ENCODE measurements around the gene GAST. TPM values are rescaled to one million over a fixed set of nuclear protein-coding genes. Genes with fewer than 3 reads are reported as not detected.
"Not testable (repeated sequence)": the region's sequence is repeated elsewhere in the genome, so short reads cannot be mapped to it uniquely, and the experiment has no call there.

The GAST gene
- total RNA-seq, 2 donors from 2014 or later: not detected

DNA sequence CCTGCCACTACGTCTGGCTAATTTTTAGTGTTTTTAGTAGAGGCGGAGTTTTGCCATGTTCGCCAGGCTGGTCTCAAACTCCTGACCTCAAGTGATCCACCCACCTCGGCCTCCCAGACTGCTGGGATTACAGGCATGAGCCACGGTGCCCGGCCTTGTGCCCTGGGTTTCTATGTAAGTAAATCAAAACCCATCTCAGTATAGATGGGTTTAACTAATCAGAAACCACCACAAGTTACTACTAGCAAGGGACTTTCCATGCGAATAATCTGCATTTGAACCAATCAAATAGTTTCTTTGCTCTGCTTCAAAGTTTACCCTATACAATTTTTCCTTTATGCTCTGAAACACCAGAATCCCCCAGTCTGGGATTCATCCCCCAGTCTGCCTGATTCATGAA, 40.0 kb upstream of the GAST start:
- H3K4me3 ChIP-seq: no peak overlapping the region
- H3K9me3 ChIP-seq: no peaks in the 10 kb centered on the region
- H3K27me3 ChIP-seq (replicated peaks; ENCODE audit: insufficient read depth): no peaks in the 10 kb centered on the region
- no peak overlapping the region for H3K27ac ChIP-seq
- H3K4me1 ChIP-seq (replicated peaks): no peaks in the 10 kb centered on the region
- TF ChIP-seq POLR2A (IDR thresholded peaks at IDR 0.05) (no peak), POLR2AphosphoS5 (IDR thresholded peaks at IDR 0.05) (no peak)
- TF ChIP-seq, protein P1, sequence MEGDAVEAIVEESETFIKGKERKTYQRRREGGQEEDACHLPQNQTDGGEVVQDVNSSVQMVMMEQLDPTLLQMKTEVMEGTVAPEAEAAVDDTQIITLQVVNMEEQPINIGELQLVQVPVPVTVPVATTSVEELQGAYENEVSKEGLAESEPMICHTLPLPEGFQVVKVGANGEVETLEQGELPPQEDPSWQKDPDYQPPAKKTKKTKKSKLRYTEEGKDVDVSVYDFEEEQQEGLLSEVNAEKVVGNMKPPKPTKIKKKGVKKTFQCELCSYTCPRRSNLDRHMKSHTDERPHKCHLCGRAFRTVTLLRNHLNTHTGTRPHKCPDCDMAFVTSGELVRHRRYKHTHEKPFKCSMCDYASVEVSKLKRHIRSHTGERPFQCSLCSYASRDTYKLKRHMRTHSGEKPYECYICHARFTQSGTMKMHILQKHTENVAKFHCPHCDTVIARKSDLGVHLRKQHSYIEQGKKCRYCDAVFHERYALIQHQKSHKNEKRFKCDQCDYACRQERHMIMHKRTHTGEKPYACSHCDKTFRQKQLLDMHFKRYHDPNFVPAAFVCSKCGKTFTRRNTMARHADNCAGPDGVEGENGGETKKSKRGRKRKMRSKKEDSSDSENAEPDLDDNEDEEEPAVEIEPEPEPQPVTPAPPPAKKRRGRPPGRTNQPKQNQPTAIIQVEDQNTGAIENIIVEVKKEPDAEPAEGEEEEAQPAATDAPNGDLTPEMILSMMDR (IDR thresholded peaks at IDR 0.05): no peak
- 90% methylated on average over 7 of the region's 7 CpGs for WGBS
- H3K36me3 ChIP-seq: no peaks in the 10 kb centered on the region
- DNase-seq (ENCODE audit: low spot score): no peak
- intact Hi-C loops (cut with DNase I): no loop called here

DNA sequence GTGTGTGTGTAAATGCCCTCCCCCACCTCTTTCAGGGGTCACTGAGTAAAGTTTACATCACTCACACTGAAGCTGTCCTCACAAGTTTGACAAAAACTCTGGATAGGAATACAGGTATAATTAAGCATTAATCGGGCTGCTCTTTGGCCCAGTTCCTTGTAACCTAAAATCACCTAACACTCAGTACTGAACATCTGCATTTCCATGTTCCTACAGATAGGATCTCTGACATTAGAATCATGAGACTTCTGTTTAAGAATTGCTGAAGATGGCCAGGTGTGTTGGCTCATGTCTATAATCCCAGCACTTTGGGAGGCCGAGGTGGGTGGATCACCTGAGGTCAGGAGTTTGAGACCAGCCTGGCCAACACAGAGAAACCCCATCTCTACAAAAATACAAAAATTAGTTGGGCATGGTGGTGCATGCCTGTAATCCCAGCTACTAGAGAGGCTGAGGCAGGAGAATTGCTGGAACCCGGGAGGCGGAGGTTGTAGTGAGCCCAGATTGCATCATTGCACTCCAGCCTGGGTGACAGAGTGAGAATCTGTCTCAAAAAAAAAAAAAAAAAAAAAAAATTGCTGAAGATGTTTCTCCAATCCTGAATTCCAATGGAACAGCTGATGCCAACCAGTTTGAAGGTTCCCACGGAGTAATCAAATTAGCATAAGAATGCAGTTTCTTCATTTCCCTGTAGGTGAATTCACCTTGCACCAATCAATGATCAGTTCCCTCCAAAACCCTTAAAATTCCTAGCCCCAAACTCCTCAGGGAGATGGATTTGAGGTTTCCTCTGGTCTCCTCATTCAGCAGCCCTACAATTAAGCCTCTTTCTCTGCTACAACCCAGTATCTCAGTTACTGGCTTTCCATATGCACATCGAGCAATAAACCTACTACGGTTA, 36.7 kb upstream of the GAST start:
- intact Hi-C loops (cut with DNase I); H3K4me1 ChIP-seq (replicated peaks); H3K27me3 ChIP-seq (replicated peaks; ENCODE audit: insufficient read depth); H3K4me3 ChIP-seq; H3K27ac ChIP-seq; H3K36me3 ChIP-seq; H3K9me3 ChIP-seq; DNase-seq (ENCODE audit: low spot score): not testable (repeated sequence)
- 58% methylated on average over 7 of the region's 7 CpGs for WGBS

DNA sequence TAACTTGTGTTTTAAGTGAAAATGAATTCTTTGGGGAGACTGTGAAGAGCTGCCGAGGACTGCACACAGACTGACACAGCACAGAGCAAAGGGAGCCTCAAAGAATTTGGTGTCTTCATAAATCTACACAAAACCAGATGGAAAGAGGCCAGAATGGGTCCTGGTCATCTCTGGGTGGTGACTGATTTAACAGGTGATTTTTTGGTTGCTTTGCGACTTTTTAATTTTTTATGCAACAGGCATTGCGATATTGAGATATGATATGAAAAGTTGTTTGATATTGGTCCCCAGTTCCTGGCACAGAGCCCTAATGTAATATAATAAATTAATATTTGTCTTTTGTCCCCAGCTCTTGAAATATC, 36.1 kb upstream of the GAST start:
- Histone ChIP-seq H3K4me3 (no peak overlapping the region), H3K36me3 (no peaks in the 10 kb centered on the region), H3K27ac (no peak overlapping the region), H3K9me3 (no peaks in the 10 kb centered on the region), H3K4me1 (replicated peaks) (no peaks in the 10 kb centered on the region), H3K27me3 (replicated peaks; ENCODE audit: insufficient read depth) (no peaks in the 10 kb centered on the region)
- intact Hi-C loops (cut with DNase I): no loop called here
- TF ChIP-seq, protein P1 (IDR thresholded peaks at IDR 0.05): no peak
- TF ChIP-seq POLR2A (IDR thresholded peaks at IDR 0.05) (no peak), POLR2AphosphoS5 (IDR thresholded peaks at IDR 0.05) (no peak)
- no peak for DNase-seq (ENCODE audit: low spot score)
- WGBS: 49% methylated on average over 3 of the region's 3 CpGs

DNA sequence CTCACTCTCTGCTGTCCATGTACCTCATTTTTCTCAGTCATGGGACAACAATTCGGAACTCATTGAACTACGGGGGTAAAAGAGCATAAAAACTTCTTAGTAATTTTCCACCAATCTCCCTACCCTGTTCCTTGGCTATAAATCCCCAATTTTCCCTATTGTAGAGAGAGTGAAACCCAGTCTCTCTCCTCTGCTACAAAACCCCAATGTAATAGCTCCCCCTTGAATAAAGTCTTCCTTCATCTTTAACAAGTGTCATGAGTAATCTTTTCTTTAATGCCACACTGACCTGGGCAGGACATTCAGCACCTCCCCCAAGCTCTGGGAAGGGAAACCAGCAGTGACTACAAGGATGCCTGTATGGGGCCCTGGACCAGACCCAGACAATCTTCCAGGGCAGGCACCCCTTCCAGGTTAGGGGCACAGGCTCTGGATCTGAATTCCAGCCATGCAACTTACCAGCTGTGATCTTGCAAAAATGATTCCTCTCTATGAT, 33.7 kb upstream of the GAST start:
- no peaks in the 10 kb centered on the region for H3K4me1 ChIP-seq (replicated peaks)
- TF ChIP-seq POLR2AphosphoS5 (IDR thresholded peaks at IDR 0.05): no peak
- TF ChIP-seq POLR2A (IDR thresholded peaks at IDR 0.05): no peak
- TF ChIP-seq, protein P1 (IDR thresholded peaks at IDR 0.05): no peak
- DNase-seq (ENCODE audit: low spot score): no peak
- no peaks in the 10 kb centered on the region for H3K9me3 ChIP-seq
- H3K27me3 ChIP-seq (replicated peaks; ENCODE audit: insufficient read depth): no peaks in the 10 kb centered on the region
- intact Hi-C loops (cut with DNase I): no loop called here
- no peaks in the 10 kb centered on the region for H3K36me3 ChIP-seq
- H3K4me3 ChIP-seq: no peak overlapping the region
- H3K27ac ChIP-seq: peak overlapping the region in 1 of 2 donors; percentile 19
- 90% methylated on average over 2 of the region's 2 CpGs for WGBS

DNA sequence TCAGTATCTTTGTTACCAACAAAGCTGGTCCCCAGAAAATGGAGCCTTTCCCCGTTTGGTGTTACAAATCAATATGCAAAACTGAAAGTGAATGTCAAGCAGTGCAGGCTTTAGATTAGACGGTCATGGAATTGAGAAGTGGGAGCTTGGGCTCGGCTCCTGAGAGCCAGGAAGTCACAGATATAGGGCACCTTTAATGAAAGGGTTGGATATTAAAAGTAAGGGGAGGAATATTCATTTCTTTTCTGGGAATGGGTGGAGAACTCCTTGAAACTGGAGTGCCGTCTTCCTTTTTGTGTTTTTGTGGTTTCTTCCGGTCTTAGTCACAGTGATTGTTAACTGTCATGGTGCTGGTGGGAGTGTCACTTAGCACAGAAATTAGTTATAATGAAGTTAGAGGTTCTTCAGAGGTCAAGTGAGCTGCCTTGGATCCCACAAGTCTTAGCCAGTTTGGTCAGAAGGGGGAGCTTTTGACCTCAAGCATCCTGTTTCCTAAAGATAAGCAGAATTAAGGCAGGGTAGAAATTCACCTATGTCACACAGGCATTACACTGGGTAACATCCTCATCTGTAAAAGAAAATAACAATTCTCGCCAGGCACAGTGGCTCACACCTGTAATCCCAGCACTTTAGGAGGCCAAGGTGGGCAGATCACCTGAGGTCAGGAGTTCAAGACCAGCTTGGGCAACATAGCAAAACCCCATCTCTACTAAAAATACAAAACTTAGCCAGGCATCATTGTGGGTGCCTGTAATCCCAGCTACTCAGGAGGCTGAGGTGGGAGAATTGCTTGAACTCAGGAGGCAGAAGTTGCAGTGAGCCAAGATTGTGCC, 33.0 kb upstream of the GAST start:
- peak overlapping the region in 1 of 2 donors; percentile 19 for H3K27ac ChIP-seq
- TF ChIP-seq, protein P1 (IDR thresholded peaks at IDR 0.05): no peak
- no peak for TF ChIP-seq POLR2A (IDR thresholded peaks at IDR 0.05)
- TF ChIP-seq POLR2AphosphoS5 (IDR thresholded peaks at IDR 0.05): peak; percentile 46
- no peak overlapping the region for H3K4me3 ChIP-seq
- H3K9me3 ChIP-seq: no peaks in the 10 kb centered on the region
- no peaks in the 10 kb centered on the region for H3K4me1 ChIP-seq (replicated peaks)
- DNase-seq (ENCODE audit: low spot score): no peak
- H3K36me3 ChIP-seq: no peaks in the 10 kb centered on the region
- no peaks in the 10 kb centered on the region for H3K27me3 ChIP-seq (replicated peaks; ENCODE audit: insufficient read depth)
- WGBS: 43% methylated on average over 6 of the region's 6 CpGs
- intact Hi-C loops (cut with DNase I): no loop called here

Measured in prostate gland (tissue), 2 donors.